Dendritic cell treated with granulocyte-macrophage colony-stimulating factor and Interleukin-4, amounts not matched to agents 40 ng/mL and 50 ng/mL, for 4 days (primary cell): ENCODE results near the gene IGSF21.

ENCODE experiments used
- H3K27ac Mint-ChIP-seq: one replicate; pipeline ENCODE4 v1.8.0; 2022; ENCODE audit warnings: mild to moderate bottlenecking, mixed read lengths
- H3K27me3 Mint-ChIP-seq: one replicate; pipeline ENCODE4 v1.8.0; 2022; ENCODE audit warnings: mild to moderate bottlenecking, mixed read lengths
- H3K36me3 Mint-ChIP-seq: one replicate; pipeline ENCODE4 v1.8.0; 2022; ENCODE audit warnings: low read depth, mixed read lengths
- H3K4me1 Mint-ChIP-seq: one replicate; pipeline ENCODE4 v1.8.0; 2022; ENCODE audit warnings: low read depth, mixed read lengths
- H3K4me3 Mint-ChIP-seq: one replicate; pipeline ENCODE4 v1.8.0; 2022; ENCODE audit warnings: mild to moderate bottlenecking, moderate library complexity, mixed read lengths
- H3K9me3 Mint-ChIP-seq: one replicate; pipeline ENCODE4 v1.8.0; 2022; ENCODE audit warnings: mixed read lengths
- intact Hi-C: fragments of 100-400 bp; cut with micrococcal nuclease; formaldehyde crosslinking; loops from one replicate; pipeline ENCODE4 v1.15.0; 2022

The IGSF21 gene

DNA sequence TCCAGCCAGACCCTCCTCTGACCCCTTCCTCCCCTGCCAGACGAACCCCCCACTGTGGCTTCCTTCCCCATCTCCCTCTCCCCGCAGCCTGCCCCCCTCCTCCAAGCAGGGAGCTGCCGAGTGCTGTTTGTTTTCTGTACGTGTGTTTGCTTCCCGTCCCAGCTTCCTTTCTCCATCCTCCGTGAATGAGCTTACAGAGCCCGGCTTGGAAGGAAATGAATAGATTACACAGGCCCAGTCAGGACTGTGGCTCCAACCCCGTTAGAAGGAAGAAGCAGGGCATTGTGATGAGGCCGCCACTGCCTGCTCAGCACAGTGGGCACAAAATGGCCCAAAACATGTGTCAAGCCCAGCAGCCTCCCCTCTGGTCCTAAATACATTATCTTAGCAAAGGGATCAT, 123.2 kb downstream of the IGSF21 start:
- Mint-ChIP-seq H3K27me3 (peaks cover 14% of the 10 kb centered on the region), H3K4me3 (no peak overlapping the region), H3K36me3 (no peaks in the 10 kb centered on the region), H3K9me3 (peaks cover 17% of the 10 kb centered on the region), H3K27ac (no peak overlapping the region), H3K4me1 (no peaks in the 10 kb centered on the region)
- intact Hi-C loops, result no loop called here

DNA sequence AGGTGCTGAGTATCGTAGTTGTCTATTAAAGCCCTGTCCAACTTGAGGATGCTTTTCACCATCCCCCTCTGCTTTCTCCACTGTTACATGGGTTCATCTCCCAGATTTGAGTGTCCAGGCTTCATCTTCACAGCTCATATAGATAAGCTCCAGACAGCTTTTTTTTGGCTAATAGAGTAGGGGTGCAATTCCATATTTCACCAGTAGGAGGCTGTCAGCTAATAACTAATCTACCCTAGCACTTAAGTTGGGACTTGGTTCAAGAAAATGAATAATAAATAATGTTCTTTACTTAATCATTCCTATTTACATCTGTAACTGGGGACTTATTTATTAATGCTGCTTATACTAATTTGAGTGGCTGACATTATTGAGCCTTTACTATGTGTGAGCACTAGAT, 124.5 kb downstream of the IGSF21 start:
- Mint-ChIP-seq H3K27me3 (peaks cover 14% of the 10 kb centered on the region), H3K9me3 (peaks cover 17% of the 10 kb centered on the region), H3K4me1 (no peaks in the 10 kb centered on the region), H3K36me3 (no peaks in the 10 kb centered on the region), H3K27ac (no peak overlapping the region), H3K4me3 (no peak overlapping the region)
- intact Hi-C loops, result no loop called here

DNA sequence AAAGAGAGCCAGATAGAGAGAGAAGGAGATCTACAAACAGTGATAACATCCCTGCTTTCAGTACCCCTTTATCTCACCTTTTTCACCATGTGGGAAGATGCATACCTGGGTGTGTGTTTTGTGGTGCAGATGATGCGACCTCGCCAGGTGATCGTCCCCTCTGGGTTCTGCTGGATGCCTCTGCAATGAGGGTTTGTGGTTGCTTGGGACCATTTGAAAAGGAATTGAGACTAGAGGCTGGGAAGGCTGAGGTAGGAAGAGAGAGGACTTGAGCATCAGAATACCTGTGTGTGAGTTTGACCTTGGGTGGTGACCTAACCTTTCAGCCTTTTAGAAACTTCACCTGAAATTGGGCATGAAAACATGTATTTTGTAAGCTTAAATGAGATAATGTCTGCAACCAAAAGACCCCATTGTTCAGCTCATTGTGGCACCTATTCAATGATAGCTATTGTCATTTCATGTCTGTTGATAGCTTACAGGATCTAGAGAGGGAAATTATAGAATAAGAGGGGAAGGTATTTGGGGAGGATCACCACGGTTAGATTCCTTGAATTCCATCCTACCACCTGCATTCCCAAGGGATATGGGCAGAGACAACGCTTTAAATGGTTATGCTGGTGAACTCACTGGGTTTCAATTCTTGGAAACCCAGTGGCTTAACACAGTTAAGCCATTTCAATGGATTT, 125.7 kb downstream of the IGSF21 start:
- no peak overlapping the region for H3K27ac Mint-ChIP-seq
- no peaks in the 10 kb centered on the region for H3K4me1 Mint-ChIP-seq
- H3K4me3 Mint-ChIP-seq, result no peak overlapping the region
- intact Hi-C loops, result no loop called here
- H3K9me3 Mint-ChIP-seq, result peaks cover 17% of the 10 kb centered on the region
- peaks cover 14% of the 10 kb centered on the region for H3K27me3 Mint-ChIP-seq
- no peaks in the 10 kb centered on the region for H3K36me3 Mint-ChIP-seq

DNA sequence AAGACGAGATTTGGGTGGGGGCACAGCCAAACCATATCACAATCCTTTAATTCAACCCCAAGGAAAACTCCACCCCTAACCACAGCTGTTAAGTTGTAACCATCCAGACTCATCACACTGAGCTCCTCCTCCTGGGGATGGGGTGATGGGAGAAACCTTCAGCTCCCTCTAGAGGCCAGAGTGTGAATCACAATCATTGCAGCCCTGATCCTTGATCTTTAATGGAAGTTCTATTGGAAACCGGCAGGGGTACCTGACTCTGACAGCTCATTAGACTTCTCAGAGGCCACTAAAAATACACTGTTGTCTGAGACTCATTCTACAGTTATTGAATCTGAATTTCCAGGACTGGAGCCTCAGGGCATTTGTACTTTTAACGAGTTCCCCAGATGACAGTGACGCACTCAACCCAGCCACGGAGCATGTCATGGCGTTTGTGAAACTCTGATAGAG, 127.2 kb downstream of the IGSF21 start:
- no peak overlapping the region for H3K27ac Mint-ChIP-seq
- no peaks in the 10 kb centered on the region for H3K36me3 Mint-ChIP-seq
- intact Hi-C loops, result no loop called here
- H3K9me3 Mint-ChIP-seq, result peaks cover 17% of the 10 kb centered on the region
- H3K4me3 Mint-ChIP-seq, result no peak overlapping the region
- H3K27me3 Mint-ChIP-seq, result peaks cover 16% of the 10 kb centered on the region
- no peaks in the 10 kb centered on the region for H3K4me1 Mint-ChIP-seq

DNA sequence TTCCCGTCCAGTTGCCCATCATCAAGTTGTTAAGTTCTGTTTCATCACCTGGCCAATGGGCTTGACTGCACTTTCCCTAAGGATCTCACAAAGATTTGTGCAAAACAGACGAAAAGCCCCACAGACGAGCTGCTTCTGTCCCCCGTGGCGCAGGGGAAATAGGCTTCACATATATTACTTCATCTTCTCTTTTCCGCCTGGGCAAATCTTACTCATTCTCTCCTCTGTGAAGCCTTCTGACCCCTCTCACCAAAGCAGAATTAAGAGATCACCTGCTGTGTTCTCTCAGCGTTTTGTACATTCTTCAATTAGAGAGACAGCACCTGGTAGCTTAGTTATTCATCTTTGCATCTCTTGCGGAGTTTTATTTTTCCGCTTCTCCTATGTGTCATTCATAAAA, 129.8 kb downstream of the IGSF21 start:
- Mint-ChIP-seq H3K36me3 (no peaks in the 10 kb centered on the region), H3K4me1 (no peaks in the 10 kb centered on the region), H3K9me3 (no peaks in the 10 kb centered on the region), H3K4me3 (no peak overlapping the region), H3K27ac (no peak overlapping the region), H3K27me3 (peaks cover 8% of the 10 kb centered on the region)
- intact Hi-C loops, result no loop called here

DNA sequence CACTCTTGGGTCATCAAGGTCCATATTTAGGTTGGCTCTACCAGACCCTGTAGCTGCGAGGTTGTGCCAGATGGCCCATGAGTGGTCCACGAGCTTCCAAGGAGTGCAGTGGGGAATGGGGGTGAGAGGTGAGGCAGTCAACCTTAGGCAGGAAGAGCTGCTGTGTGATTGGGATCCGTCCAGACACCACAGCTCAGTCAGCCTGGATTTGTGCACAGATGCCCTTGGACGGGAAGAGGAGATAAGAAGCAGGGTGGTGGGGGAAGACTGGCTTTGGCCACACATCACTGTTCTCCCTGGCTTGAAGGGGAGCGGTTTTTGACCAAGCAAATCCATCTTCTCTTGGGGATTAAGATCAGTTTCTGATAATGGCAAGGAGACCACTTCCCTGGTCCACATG, 130.6 kb downstream of the IGSF21 start:
- Mint-ChIP-seq H3K9me3 (no peaks in the 10 kb centered on the region), H3K27me3 (peaks cover 8% of the 10 kb centered on the region), H3K4me3 (no peak overlapping the region), H3K27ac (no peak overlapping the region), H3K36me3 (no peaks in the 10 kb centered on the region), H3K4me1 (no peaks in the 10 kb centered on the region)
- intact Hi-C loops, result no loop called here

DNA sequence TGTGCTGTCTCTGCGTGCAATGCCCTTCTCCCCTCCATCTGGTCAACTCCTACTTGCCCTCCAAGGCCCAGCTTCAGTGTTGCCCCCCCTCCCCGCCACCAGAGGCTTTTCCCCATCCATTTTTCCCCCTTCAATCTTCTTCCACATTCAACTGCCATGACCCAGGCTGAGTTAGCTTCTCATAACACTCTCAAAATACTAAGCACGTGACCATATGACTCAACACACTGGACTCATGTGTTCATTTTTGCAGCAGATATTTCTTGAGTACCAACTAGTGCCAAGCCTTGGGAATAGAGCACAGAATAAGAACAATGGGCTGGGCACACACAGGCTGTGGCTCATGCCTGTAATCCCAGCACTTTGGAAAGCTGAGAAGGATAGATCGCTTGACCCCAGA, 132.1 kb downstream of the IGSF21 start:
- H3K4me3 Mint-ChIP-seq, result no peak overlapping the region
- no peak overlapping the region for H3K27ac Mint-ChIP-seq
- intact Hi-C loops, result no loop called here
- peaks cover 8% of the 10 kb centered on the region for H3K27me3 Mint-ChIP-seq
- no peaks in the 10 kb centered on the region for H3K4me1 Mint-ChIP-seq
- no peaks in the 10 kb centered on the region for H3K36me3 Mint-ChIP-seq
- H3K9me3 Mint-ChIP-seq, result no peaks in the 10 kb centered on the region

DNA sequence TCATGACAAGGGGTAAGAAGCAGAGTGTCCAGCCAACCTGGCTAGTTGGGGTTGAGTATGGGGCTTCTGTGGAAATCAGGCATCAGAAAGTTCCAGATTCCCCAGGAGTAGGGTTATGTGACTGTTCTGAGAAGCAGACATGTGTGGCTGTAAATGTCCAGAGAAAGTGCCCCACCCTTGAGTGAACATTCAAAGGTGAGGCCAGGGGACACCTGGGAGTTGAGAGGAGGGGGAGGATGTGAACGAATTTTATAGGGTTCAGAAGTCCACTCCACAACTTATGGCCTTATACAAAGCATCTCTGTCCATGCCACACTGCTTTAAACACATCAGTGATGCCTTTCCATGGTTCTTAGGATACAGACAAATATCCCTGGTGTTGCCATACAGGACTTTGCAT, 133.3 kb downstream of the IGSF21 start:
- Mint-ChIP-seq H3K27me3 (peaks cover 3% of the 10 kb centered on the region), H3K4me1 (no peaks in the 10 kb centered on the region), H3K27ac (no peak overlapping the region), H3K9me3 (no peaks in the 10 kb centered on the region), H3K4me3 (no peak overlapping the region), H3K36me3 (no peaks in the 10 kb centered on the region)
- intact Hi-C loops, result no loop called here

DNA sequence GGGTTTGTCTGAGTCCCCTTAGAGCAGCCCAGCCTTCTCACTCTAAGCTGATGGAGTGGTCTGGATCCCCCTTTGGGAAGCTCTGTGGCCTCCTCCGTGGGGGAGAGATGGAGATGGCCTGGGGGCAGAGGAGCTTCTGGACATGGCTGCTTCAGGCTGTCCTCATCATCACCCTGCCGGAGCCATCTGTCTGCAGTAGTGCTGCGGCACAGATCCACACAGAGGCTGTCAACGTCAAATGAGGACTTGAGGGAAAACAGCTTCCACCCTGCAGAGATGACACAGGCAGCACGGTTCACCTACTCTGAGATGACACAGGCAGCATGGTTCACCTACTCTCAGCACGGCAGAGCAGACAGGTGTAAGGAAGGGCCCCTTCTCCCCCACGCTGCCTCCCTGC, 134.3 kb downstream of the IGSF21 start:
- Mint-ChIP-seq H3K36me3 (no peaks in the 10 kb centered on the region), H3K9me3 (no peaks in the 10 kb centered on the region), H3K27me3 (peaks cover 6% of the 10 kb centered on the region), H3K4me1 (no peaks in the 10 kb centered on the region), H3K27ac (no peak overlapping the region), H3K4me3 (no peak overlapping the region)
- intact Hi-C loops, result no loop called here

DNA sequence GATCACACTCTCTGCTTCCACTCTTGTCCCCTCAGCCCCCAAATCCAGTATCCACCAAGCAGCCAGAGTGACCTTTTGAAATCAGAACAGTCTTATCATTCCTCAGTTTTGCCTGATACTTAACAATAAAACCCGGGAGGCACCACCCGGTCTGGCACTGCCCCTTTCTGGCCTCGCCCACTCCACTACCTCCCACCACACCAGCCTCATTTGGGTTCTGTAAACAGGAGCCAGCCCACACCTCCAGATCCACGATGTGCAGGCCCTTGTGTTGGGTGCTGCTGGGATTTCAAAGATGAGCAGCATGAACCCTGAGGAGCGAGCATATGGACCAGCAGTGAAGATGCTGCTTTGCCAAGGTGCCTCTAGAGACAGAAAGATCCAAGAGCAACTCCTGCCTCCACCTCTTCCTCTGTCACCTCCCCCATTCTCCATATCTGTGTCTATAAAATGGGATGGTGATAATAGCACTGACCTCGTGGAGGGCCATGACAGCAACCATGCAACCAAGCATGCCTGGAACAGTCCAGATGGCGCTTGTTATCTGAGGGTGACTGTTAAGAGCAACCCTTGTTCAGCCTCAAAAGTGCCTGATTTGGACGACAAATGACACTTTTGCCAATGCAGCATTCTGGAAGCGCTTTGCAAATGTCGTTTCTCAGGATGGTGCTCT, 136.0 kb downstream of the IGSF21 start:
- Mint-ChIP-seq H3K4me1 (no peaks in the 10 kb centered on the region), H3K27ac (no peak overlapping the region), H3K27me3 (peaks cover 6% of the 10 kb centered on the region), H3K36me3 (no peaks in the 10 kb centered on the region), H3K9me3 (no peaks in the 10 kb centered on the region), H3K4me3 (no peak overlapping the region)
- intact Hi-C loops, result no loop called here

DNA sequence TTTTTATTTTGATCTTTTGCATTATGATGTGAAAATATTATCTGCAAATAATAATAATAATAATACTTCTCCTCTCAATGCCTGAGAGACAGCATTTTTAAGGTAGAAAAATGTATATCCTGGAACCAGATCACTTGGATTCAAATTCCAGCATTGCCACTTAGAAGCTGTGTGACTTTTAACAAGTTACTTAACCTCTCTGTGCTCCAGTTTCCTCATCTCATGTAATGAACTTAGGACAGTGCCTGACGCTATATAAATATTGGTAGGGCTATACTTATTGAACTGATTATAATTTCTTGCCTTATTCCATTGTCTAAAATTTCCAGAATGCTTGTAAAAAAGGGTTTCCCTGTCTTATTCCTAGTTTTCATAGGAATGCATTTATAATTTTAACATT, 137.2 kb downstream of the IGSF21 start:
- H3K27ac Mint-ChIP-seq, result no peak overlapping the region
- peaks cover 3% of the 10 kb centered on the region for H3K27me3 Mint-ChIP-seq
- intact Hi-C loops, result no loop called here
- no peak overlapping the region for H3K4me3 Mint-ChIP-seq
- H3K9me3 Mint-ChIP-seq, result no peaks in the 10 kb centered on the region
- H3K4me1 Mint-ChIP-seq, result no peaks in the 10 kb centered on the region
- H3K36me3 Mint-ChIP-seq, result no peaks in the 10 kb centered on the region

DNA sequence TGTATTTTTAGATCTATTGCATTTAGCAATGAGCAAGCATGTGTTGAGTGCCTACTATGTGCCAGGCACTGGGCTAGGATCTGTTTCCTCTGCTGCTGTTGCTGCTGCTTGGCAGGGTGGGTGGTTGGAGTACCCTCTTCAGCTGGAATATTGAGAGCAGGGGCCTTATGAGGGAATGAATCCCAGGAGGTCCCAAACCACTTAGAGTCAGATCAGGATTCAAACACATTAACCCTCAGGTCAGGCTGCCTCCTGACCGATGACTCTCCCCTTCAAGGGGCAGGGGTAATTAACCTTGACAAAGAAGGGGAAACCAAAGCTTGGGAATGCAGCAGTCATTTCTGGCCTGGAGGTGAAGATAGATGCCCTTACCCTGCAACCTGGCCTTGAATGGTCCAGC, 138.0 kb downstream of the IGSF21 start:
- H3K27me3 Mint-ChIP-seq, result peaks cover 4% of the 10 kb centered on the region

DNA sequence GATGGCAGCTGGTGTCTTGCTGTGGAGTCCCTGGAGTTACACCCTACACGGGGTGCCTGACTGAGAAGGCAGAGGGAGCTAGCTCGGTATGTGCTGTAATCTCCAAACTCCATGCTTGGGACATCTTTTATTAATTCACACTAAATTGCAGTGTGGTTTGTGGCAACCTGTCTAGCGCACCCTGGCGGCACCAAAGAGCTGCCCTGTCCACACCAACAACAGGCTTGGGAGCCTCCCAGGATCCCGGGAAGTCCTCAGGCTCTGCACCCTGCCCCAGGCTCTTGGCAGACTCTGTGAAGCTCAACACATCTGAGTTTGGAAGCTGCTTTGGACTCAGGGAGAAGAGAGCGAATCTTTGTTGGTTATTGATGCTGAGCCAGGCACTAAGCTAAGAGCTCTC, 138.9 kb downstream of the IGSF21 start:
- Mint-ChIP-seq H3K4me3 (no peak overlapping the region), H3K27ac (no peak overlapping the region), H3K36me3 (no peaks in the 10 kb centered on the region), H3K27me3 (peaks cover 4% of the 10 kb centered on the region), H3K9me3 (peaks cover 9% of the 10 kb centered on the region), H3K4me1 (no peaks in the 10 kb centered on the region)
- intact Hi-C loops, result no loop called here

More for the DNA sequence above, 138.0 kb downstream of the IGSF21 start:
- H3K27ac Mint-ChIP-seq, result no peak overlapping the region
- H3K4me1 Mint-ChIP-seq, result no peaks in the 10 kb centered on the region
- H3K36me3 Mint-ChIP-seq, result no peaks in the 10 kb centered on the region
- no peak overlapping the region for H3K4me3 Mint-ChIP-seq
- peaks cover under 1% of the 10 kb centered on the region for H3K9me3 Mint-ChIP-seq
- intact Hi-C loops, result no loop called here

DNA sequence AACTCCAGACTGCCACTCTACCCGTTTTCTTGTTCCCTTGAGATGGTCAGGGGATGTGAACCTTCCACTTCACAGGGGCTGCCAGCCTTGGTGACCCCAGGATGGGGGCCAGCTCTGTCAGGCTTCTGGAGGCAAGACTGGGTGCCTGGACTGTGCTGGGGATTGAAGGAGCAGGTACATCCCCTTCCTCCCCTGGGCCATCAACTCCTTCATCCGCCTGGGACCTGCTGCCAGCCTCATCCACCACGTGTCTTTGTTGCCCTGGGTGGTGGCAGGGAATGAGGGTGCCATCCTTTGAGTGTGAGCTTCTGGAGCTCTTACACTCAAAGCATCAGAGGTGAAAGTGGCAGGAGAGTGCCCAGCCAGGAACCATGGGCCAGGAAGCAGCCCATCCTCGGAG, 139.6 kb downstream of the IGSF21 start:
- intact Hi-C loops, result no loop called here
- H3K4me3 Mint-ChIP-seq, result no peak overlapping the region
- no peaks in the 10 kb centered on the region for H3K36me3 Mint-ChIP-seq
- H3K4me1 Mint-ChIP-seq, result no peaks in the 10 kb centered on the region
- H3K27me3 Mint-ChIP-seq, result peaks cover 4% of the 10 kb centered on the region
- no peak overlapping the region for H3K27ac Mint-ChIP-seq
- H3K9me3 Mint-ChIP-seq, result peaks cover 10% of the 10 kb centered on the region

DNA sequence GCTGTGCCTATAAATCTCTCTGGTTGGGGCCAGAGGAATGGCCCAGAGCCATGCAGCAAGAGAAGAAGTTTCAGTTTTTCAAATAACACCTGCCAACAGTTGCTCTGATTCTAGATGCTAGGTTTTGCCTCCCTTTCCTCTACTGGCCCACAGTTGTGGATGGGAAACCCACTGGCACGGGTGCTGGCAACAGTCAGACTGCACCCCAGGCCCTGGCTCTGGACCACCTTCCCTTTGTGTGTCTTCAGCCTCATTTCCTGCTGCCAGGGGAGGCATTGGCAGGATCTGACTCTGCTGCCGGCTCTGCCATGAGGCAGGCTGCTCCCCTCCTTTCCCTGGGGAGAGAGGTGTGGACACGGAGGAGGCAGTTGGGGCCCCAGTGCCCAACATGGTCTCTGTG, 142.0 kb downstream of the IGSF21 start:
- Mint-ChIP-seq H3K27ac (no peak overlapping the region), H3K4me3 (no peak overlapping the region), H3K9me3 (peaks cover 10% of the 10 kb centered on the region), H3K27me3 (peaks cover 4% of the 10 kb centered on the region), H3K4me1 (no peaks in the 10 kb centered on the region), H3K36me3 (no peaks in the 10 kb centered on the region)
- intact Hi-C loops, result no loop called here
